ENCODE measurements around the gene SEC16B.

SEC16B gene

DNA sequence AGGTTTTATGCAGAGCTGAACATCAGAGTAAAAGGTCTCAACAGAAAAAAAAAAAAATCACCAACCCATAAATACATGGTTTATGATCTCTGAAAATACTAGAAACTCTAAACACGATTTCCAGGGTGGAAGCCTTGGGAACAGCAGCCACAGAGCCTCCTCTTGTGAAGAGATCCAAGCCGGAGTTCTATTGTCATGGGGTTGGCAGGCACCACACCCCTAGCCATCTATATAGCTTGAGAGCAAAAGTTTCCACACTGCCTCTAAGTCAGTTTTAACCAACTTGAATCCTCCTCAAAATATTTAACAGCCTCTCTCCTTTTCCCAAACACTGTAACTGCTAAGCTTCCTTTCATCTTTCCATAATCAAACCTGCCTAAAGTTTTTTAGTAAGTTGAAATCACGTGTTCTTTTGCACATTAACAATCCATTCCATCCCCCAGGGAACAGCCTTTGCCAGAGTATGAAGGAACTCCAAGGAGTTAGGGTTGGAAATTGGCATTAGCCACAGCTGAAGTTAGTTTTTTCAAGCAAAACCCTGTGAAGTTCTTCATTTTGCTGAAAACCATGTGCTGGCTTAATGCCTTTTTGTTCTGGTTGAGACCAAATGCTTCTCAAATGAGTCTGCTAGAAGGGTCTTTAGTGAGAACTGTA, 13.8 kb upstream of the SEC16B start:
- no peaks in the 10 kb centered on the region for H3K27me3 ChIP-seq (ENCODE audit: insufficient read depth, low read length)
- H3K9ac ChIP-seq (ENCODE audit: low read length), result no peak overlapping the region
- H3K4me1 ChIP-seq (ENCODE audit: insufficient read depth, low read length, severe bottlenecking), result no peaks in the 10 kb centered on the region
- no peak overlapping the region for H3K4me2 ChIP-seq (ENCODE audit: low read length)
- no peaks in the 10 kb centered on the region for H3K9me3 ChIP-seq (ENCODE audit: low read length)
- no peak overlapping the region for H3K4me3 ChIP-seq (ENCODE audit: low read depth, low read length, poor library complexity, severe bottlenecking)
- no peaks in the 10 kb centered on the region for H3K36me3 ChIP-seq (ENCODE audit: insufficient read depth, low read length)
- H3K27ac ChIP-seq (ENCODE audit: low read depth, low read length, poor library complexity, severe bottlenecking), result no peak overlapping the region
- no peaks in the 10 kb centered on the region for H4K20me1 ChIP-seq (ENCODE audit: insufficient read depth, low read length)
- no peak overlapping the region for H2AFZ ChIP-seq (ENCODE audit: low read length)
- TF ChIP-seq CTCF (IDR thresholded peaks at IDR 0.05; ENCODE audit: low read length) (no peak), EZH2 (IDR thresholded peaks at IDR 0.05; ENCODE audit: borderline replicate concordance, low read length) (no peak)
- no peaks in the 10 kb centered on the region for H3F3A ChIP-seq (ENCODE audit: insufficient read depth, low read length)
- H3K79me2 ChIP-seq (ENCODE audit: insufficient read depth, low read length), result no peaks in the 10 kb centered on the region
- no peaks in the 10 kb centered on the region for H3K9me2 ChIP-seq (ENCODE audit: low read depth, low read length)

DNA sequence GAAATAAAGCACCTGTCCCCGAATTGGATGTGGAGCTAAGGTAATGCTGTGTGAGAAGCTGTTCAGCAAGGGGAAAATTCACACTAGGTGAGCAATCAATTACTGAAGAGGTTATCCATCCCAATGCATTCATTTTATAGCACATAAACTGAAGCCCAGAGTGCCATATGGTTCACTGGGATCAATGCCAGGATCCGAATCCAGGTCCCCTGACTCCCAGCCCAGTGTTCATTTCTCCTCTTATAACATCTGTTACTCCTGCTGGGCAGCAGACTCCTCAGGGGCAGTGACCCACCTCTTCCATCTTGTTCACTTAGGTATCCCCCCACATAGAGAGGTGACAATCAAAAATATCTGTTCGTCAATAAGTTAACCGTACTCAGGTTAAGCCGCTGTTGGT, 13.2 kb upstream of the SEC16B start:
- Histone ChIP-seq H3K4me2 (ENCODE audit: low read length) (no peak overlapping the region), H3K27ac (ENCODE audit: low read depth, low read length, poor library complexity, severe bottlenecking) (no peak overlapping the region), H3K9me3 (ENCODE audit: low read length) (no peaks in the 10 kb centered on the region), H2AFZ (ENCODE audit: low read length) (no peak overlapping the region), H3K79me2 (ENCODE audit: insufficient read depth, low read length) (no peaks in the 10 kb centered on the region), H3K36me3 (ENCODE audit: insufficient read depth, low read length) (no peaks in the 10 kb centered on the region), H3K9ac (ENCODE audit: low read length) (no peak overlapping the region), H3F3A (ENCODE audit: insufficient read depth, low read length) (no peaks in the 10 kb centered on the region), H3K4me1 (ENCODE audit: insufficient read depth, low read length, severe bottlenecking) (no peaks in the 10 kb centered on the region), H3K4me3 (ENCODE audit: low read depth, low read length, poor library complexity, severe bottlenecking) (no peak overlapping the region), H4K20me1 (ENCODE audit: insufficient read depth, low read length) (no peaks in the 10 kb centered on the region), H3K9me2 (ENCODE audit: low read depth, low read length) (no peaks in the 10 kb centered on the region), H3K27me3 (ENCODE audit: insufficient read depth, low read length) (no peaks in the 10 kb centered on the region)
- no peak for TF ChIP-seq CTCF (IDR thresholded peaks at IDR 0.05; ENCODE audit: low read length)
- no peak for TF ChIP-seq EZH2 (IDR thresholded peaks at IDR 0.05; ENCODE audit: borderline replicate concordance, low read length)

- no peaks in the 10 kb centered on the region for H3K36me3 ChIP-seq (ENCODE audit: insufficient read depth, low read length)
- H3K4me2 ChIP-seq (ENCODE audit: low read length), result no peak overlapping the region
- H3K79me2 ChIP-seq (ENCODE audit: insufficient read depth, low read length), result no peaks in the 10 kb centered on the region
- no peaks in the 10 kb centered on the region for H3K4me1 ChIP-seq (ENCODE audit: insufficient read depth, low read length, severe bottlenecking)
- no peaks in the 10 kb centered on the region for H3K9me2 ChIP-seq (ENCODE audit: low read depth, low read length)
- H4K20me1 ChIP-seq (ENCODE audit: insufficient read depth, low read length), result no peaks in the 10 kb centered on the region
- H3F3A ChIP-seq (ENCODE audit: insufficient read depth, low read length), result no peaks in the 10 kb centered on the region
- H3K4me3 ChIP-seq (ENCODE audit: low read depth, low read length, poor library complexity, severe bottlenecking), result no peak overlapping the region
- no peak overlapping the region for H3K27ac ChIP-seq (ENCODE audit: low read depth, low read length, poor library complexity, severe bottlenecking)
- no peak overlapping the region for H3K9ac ChIP-seq (ENCODE audit: low read length)
- H3K9me3 ChIP-seq (ENCODE audit: low read length), result no peaks in the 10 kb centered on the region
- H3K27me3 ChIP-seq (ENCODE audit: insufficient read depth, low read length), result no peaks in the 10 kb centered on the region
- no peak overlapping the region for H2AFZ ChIP-seq (ENCODE audit: low read length)
- TF ChIP-seq EZH2 (IDR thresholded peaks at IDR 0.05; ENCODE audit: borderline replicate concordance, low read length), result no peak
- no peak for TF ChIP-seq CTCF (IDR thresholded peaks at IDR 0.05; ENCODE audit: low read length)
Measured at GRCh38 chr1:177981200-177981599, 11.3 kb upstream of the SEC16B start.

All from OCI-LY1 (cell line).